Lung (tissue), 12 donors: ENCODE measurements around the gene SUGCT. TPM values are rescaled to one million over a fixed set of nuclear protein-coding genes. Genes with fewer than 3 reads are reported as not detected.

Experiments used
- ATAC-seq: fragments of 200-7000 bp; cut with Tn5 transposase; one replicate; pipeline ENCODE4 v1.9.1; 2020; ENCODE audit warnings: moderate number of reproducible peaks; ENCODE audit not compliant: insufficient read depth, low FRiP score
- DNase-seq, 3 donors: peaks; one replicate each; pipeline ENCODE4 v3.0.0-alpha.2; 2013 to 2017
- H3K27ac ChIP-seq, 2 donors: one replicate each; pipeline ENCODE4 v1.5.1; 2013; ENCODE audit warnings: mild to moderate bottlenecking in 2 of 2, moderate library complexity in 2 of 2, control low read depth in 1 of 2, inconsistent platforms in 1 of 2, low read depth in 1 of 2, low read length in 1 of 2
- H3K27me3 ChIP-seq, 3 donors: one replicate each; pipeline ENCODE4 v1.5.1; 2013; ENCODE audit warnings: low read length in 2 of 3; ENCODE audit not compliant: control insufficient read depth in 3 of 3, insufficient read depth in 3 of 3
- H3K36me3 ChIP-seq, 4 donors: one replicate each; pipeline ENCODE4 v1.5.1; 2013; ENCODE audit warnings: low read length in 4 of 4, mild to moderate bottlenecking in 1 of 4, moderate library complexity in 1 of 4; ENCODE audit not compliant: control insufficient read depth in 4 of 4, insufficient read depth in 4 of 4
- H3K4me1 ChIP-seq, 5 donors: one replicate each; pipeline ENCODE4 v1.5.1; 2013; ENCODE audit warnings: low read length in 5 of 5, mild to moderate bottlenecking in 2 of 5, moderate library complexity in 1 of 5; ENCODE audit not compliant: control insufficient read depth in 5 of 5, insufficient read depth in 5 of 5
- H3K4me3 ChIP-seq: one replicate; pipeline ENCODE4 v1.5.1; 2013; ENCODE audit warnings: mild to moderate bottlenecking, control low read depth, moderate library complexity
- H3K9ac ChIP-seq, 2 donors: one replicate each; pipeline ENCODE4 v1.5.1; 2013; ENCODE audit warnings: low read length in 2 of 2, control low read depth in 1 of 2; ENCODE audit not compliant: insufficient read depth in 1 of 2
- H3K9me3 ChIP-seq, 4 donors: one replicate each; pipeline ENCODE4 v1.5.1; 2013; ENCODE audit warnings: low read length in 3 of 4, mild to moderate bottlenecking in 1 of 4, moderate library complexity in 1 of 4; ENCODE audit not compliant: control insufficient read depth in 4 of 4, insufficient read depth in 3 of 4
- WGBS, 2 donors: extraction: QIAGEN DNeasy Blood & Tissue Kit; methylation state at CpG; one replicate each; pipeline ENCODE4 v1.1.7; 2013; 5-methylcytosine and 5-hydroxymethylcytosine counted together
- polyA plus RNA-seq, 2 donors: library from polyadenylated mRNA; stranded (reverse); fragments of 200-250 nt; gene quantifications; one replicate each; pipeline ENCODE4 v1.2.1, GENCODE V29; 2013
- total RNA-seq, 2 donors: library from RNA; depleted of rRNA in 1 of 2; stranded (reverse); fragments of >200 nt in 1 of 2; gene quantifications; one replicate each; pipeline ENCODE4 v1.2.1, GENCODE V29; 2014 to 2021
- TF ChIP-seq, protein P1 (sequence below): IDR thresholded peaks from 2 replicates; pipeline ENCODE4 v1.5.1; 2012; ENCODE audit warnings: mild to moderate bottlenecking; ENCODE audit errors: control extremely low read depth, extremely low read depth
- donor health status: control.
- donor health status: control.
- donor health status: Bipolar disorder and iron deficiency.
- donor health status: healthy.
- donor health status: DM: yes; HTN: yes; CAD: no.

Gene SUGCT
- total and polyA plus RNA-seq, 4 donors = 0.23 to 4.2 (median 1.8) TPM

DNA sequence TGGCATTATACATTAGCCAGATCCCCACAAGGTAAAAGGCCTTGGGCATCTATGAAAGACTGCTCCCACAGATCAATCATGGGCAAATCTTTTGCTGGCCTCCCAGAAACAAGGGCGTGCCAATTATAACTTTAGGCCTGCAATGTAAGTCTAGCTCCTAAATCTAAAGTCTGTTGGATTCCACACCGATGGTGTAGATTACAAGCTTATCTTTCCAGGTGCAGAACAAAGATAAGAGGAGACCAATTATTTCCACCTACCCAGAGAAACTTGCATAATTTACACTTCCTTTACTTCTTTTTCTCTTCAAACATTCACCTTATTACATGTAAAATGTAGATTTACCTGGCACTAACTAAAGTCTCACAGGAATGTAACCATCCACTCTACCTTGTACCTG lies 713.1 kb downstream of the SUGCT start:
- H3K9me3 ChIP-seq = no peaks in the 10 kb centered on the region
- H3K4me3 ChIP-seq = no peak overlapping the region
- TF ChIP-seq, protein P1, sequence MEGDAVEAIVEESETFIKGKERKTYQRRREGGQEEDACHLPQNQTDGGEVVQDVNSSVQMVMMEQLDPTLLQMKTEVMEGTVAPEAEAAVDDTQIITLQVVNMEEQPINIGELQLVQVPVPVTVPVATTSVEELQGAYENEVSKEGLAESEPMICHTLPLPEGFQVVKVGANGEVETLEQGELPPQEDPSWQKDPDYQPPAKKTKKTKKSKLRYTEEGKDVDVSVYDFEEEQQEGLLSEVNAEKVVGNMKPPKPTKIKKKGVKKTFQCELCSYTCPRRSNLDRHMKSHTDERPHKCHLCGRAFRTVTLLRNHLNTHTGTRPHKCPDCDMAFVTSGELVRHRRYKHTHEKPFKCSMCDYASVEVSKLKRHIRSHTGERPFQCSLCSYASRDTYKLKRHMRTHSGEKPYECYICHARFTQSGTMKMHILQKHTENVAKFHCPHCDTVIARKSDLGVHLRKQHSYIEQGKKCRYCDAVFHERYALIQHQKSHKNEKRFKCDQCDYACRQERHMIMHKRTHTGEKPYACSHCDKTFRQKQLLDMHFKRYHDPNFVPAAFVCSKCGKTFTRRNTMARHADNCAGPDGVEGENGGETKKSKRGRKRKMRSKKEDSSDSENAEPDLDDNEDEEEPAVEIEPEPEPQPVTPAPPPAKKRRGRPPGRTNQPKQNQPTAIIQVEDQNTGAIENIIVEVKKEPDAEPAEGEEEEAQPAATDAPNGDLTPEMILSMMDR = no peak
- H3K27ac ChIP-seq = no peak overlapping the region
- no peaks in the 10 kb centered on the region for H3K4me1 ChIP-seq
- no peaks in the 10 kb centered on the region for H3K27me3 ChIP-seq
- ATAC-seq (no peak), DNase-seq (no peak)
- H3K36me3 ChIP-seq = no peaks in the 10 kb centered on the region
- H3K9ac ChIP-seq = no peak overlapping the region
- WGBS, 2 donors = 42 to 67% methylated on average over 2 of the region's 2 CpGs

DNA sequence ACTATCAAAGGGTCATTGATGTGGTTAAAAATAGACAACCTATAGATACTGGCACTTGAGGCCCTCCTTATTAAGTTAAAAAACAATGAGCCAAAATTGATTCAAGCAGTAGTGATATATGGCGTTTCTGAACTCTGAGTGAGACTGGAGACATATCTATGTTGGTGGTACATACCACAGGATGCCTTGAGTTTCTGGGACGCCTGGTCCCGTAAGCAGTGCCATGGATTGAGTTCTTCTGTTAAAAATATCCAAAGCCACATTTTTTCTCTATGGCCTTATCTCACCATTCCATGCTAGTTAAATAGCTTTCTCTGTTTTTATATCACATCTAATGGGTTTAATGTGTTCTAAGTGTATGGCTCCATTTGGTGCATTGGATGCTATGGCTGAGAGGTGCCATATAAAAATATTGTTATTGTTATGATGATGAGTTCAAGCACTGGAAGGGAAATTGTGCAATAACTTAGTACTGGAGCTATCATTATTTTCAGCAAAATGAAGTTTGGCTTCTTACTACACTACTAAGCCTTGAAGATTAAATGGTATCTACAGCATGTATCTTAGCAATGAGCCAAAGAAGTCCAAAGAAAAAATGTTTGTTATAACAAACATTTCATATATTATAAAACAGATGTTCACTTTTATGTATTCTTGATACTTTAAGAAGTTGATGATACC lies 713.9 kb downstream of the SUGCT start:
- Histone ChIP-seq H3K9ac (no peak overlapping the region), H3K27me3 (no peaks in the 10 kb centered on the region), H3K9me3 (no peaks in the 10 kb centered on the region), H3K4me1 (no peaks in the 10 kb centered on the region), H3K36me3 (no peaks in the 10 kb centered on the region), H3K27ac (no peak overlapping the region), H3K4me3 (no peak overlapping the region)
- 84 to 95% methylated on average over 3 of the region's 3 CpGs for WGBS, 2 donors
- DNase-seq = no peak
- TF ChIP-seq, protein P1 = no peak
- no peak for ATAC-seq

DNA sequence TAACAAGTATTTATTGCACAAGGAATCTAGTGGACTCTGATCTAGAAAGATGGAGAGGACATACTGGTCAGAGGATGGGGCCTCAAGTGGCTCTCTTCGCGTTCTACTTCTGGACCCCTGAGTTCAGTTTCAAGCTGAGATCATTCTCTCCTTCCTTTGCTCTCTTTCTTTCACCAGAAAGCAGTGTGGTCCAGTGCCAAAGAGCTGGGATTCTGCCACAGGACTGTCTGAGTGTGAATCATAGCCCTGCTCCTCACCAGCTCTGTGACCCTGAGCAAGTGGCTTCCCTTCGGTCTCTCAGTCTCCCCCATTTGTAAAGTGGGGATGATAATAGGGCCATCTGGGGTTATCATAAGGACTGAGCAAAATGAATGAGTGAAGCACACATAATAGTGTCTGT lies 715.2 kb downstream of the SUGCT start:
- Histone ChIP-seq H3K4me3 (no peak overlapping the region), H3K36me3 (no peaks in the 10 kb centered on the region), H3K27ac (no peak overlapping the region), H3K9me3 (no peaks in the 10 kb centered on the region), H3K9ac (no peak overlapping the region), H3K27me3 (no peaks in the 10 kb centered on the region), H3K4me1 (no peaks in the 10 kb centered on the region)
- no peak for DNase-seq
- WGBS, 2 donors = 80 to 88% methylated on average over 3 of the region's 3 CpGs
- ATAC-seq = no peak
- TF ChIP-seq, protein P1 = no peak

DNA sequence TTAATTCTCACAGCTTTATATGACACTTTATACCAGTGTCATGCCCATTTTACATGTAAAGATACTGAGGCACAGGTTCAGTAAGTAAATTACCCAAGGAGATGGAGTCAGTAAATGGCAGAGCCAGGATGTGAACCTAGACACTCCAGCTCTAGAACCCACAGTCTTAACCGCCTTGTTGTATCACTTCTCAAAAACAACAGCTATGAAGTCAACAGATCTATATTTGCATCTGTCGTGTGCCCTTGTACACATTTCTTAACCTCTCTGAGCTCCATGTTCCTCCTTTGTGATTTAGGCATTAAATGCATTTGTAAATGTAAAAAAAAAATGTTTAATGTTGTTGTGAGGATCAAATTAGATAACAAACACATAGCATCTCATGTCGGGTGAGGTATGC lies 716.2 kb downstream of the SUGCT start:
- no peaks in the 10 kb centered on the region for H3K9me3 ChIP-seq
- ATAC-seq (no peak), DNase-seq (no peak)
- TF ChIP-seq, protein P1 = no peak
- no peak overlapping the region for H3K4me3 ChIP-seq
- H3K4me1 ChIP-seq = no peaks in the 10 kb centered on the region
- 90 to 95% methylated on average over 3 of the region's 3 CpGs for WGBS, 2 donors
- no peaks in the 10 kb centered on the region for H3K36me3 ChIP-seq
- no peak overlapping the region for H3K9ac ChIP-seq
- no peak overlapping the region for H3K27ac ChIP-seq
- H3K27me3 ChIP-seq = no peaks in the 10 kb centered on the region
